DOHH2 (cell line): Measurements from ENCODE around the gene MIEN1.

Experiments used
- H3F3A ChIP-seq: fragments of 200-600 bp; sonication (generic), shearing (Covaris generic); 2 replicates; pipeline ENCODE4 v1.6.0; 2016; ENCODE audit warnings: antibody characterized with exemption, mild to moderate bottlenecking; ENCODE audit not compliant: control insufficient read depth, insufficient read depth
- H3K27ac ChIP-seq: fragments of 200-600 bp; sonication (generic); 2 replicates; pipeline ENCODE4 v1.5.1; 2014; ENCODE audit warnings: low read depth, mild to moderate bottlenecking, low read length, moderate library complexity
- H3K27me3 ChIP-seq: fragments of 200-600 bp; sonication (generic); 2 replicates; pipeline ENCODE4 v1.6.1; 2014; ENCODE audit warnings: mild to moderate bottlenecking, low read length, mixed read lengths; ENCODE audit not compliant: control insufficient read depth
- H3K36me3 ChIP-seq: fragments of 200-600 bp; sonication (generic); 2 replicates; pipeline ENCODE4 v1.6.1; 2014; ENCODE audit warnings: mild to moderate bottlenecking, low read length, moderate library complexity, mixed read lengths; ENCODE audit not compliant: control insufficient read depth
- H3K4me1 ChIP-seq: fragments of 200-600 bp; sonication (generic); 2 replicates; pipeline ENCODE4 v1.6.1; 2014; ENCODE audit warnings: mild to moderate bottlenecking, low read length, mixed read lengths; ENCODE audit not compliant: control insufficient read depth
- H3K4me2 ChIP-seq: fragments of 200-600 bp; sonication (generic); 2 replicates; pipeline ENCODE4 v1.6.0; 2014; ENCODE audit warnings: mild to moderate bottlenecking, low read length, moderate library complexity
- H3K4me3 ChIP-seq: fragments of 200-600 bp; sonication (generic); 2 replicates; pipeline ENCODE4 v1.5.1; 2014; ENCODE audit warnings: mild to moderate bottlenecking, low read length, mixed read lengths
- H3K79me2 ChIP-seq: fragments of 200-600 bp; sonication (generic); 2 replicates; pipeline ENCODE4 v1.6.1; 2014; ENCODE audit warnings: mild to moderate bottlenecking, low read length, mixed read lengths; ENCODE audit not compliant: control insufficient read depth
- H3K9me2 ChIP-seq: fragments of 200-600 bp; sonication (generic); replicated peaks from 2 replicates; pipeline ENCODE4 v1.6.1; 2014; ENCODE audit warnings: mild to moderate bottlenecking, low read length, mixed read lengths; ENCODE audit not compliant: control insufficient read depth
- H3K9me3 ChIP-seq: fragments of 200-600 bp; sonication (generic); 2 replicates; pipeline ENCODE4 v1.6.1; 2014; ENCODE audit warnings: antibody characterized with exemption, low read length, mixed read lengths; ENCODE audit not compliant: control insufficient read depth, insufficient read depth
- H4K20me1 ChIP-seq: fragments of 200-600 bp; sonication (generic); 2 replicates; pipeline ENCODE4 v1.6.0; 2014; ENCODE audit warnings: low read depth, mild to moderate bottlenecking, antibody characterized with exemption, low read length, moderate library complexity; ENCODE audit not compliant: control insufficient read depth, insufficient read depth
- EZH2phosphoT487 ChIP-seq: fragments of 200-600 bp; sonication (generic); IDR thresholded peaks from 2 replicates; pipeline ENCODE4 v1.6.1; 2017; ENCODE audit warnings: borderline replicate concordance, mild to moderate bottlenecking, antibody characterized with exemption, low read length, moderate library complexity, mixed read lengths
- TF ChIP-seq, protein P1 (sequence below): fragments of 200-600 bp; sonication (generic); IDR thresholded peaks from one replicate; pipeline ENCODE4 v1.5.1; 2014; ENCODE audit warnings: antibody characterized with exemption, mild to moderate bottlenecking, low read depth, low read length; ENCODE audit not compliant: poor library complexity, severe bottlenecking

The MIEN1 gene

DNA sequence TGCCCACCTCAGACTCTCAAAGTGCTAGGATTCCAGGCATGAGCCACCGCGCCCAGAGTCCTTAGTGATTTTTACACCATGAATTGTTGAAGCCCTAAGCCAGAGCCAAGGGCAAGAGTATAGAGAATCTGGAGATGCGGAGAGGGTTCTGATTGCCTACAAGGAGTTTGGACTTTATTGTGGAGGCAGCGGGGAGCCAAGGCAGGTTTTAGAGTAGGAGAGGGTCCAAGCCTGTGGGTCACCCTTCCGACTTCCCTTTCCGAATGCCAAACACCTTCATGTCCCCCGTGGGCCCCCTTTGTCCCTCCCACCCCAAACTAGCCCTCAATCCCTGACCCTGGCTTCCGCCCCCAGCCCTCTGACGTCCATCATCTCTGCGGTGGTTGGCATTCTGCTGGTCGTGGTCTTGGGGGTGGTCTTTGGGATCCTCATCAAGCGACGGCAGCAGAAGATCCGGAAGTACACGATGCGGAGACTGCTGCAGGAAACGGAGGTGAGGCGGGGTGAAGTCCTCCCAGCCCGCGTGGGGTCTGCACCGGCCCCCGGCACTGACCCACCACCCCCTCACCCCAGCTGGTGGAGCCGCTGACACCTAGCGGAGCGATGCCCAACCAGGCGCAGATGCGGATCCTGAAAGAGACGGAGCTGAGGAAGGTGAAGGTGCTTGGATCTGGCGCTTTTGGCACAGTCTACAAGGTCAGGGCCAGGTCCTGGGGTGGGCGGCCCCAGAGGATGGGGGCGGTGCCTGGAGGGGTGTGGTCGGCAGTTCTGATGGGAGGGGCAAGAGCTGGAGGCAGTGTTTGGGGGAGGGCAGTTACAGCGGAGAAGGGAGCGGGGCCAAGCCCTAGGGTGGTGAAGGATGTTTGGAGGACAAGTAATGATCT is 7.1 kb downstream of the MIEN1 start:
- Histone ChIP-seq H3K4me3 (no peak overlapping the region), H3K79me2 (no peaks in the 10 kb centered on the region), H3K9me2 (no peaks in the 10 kb centered on the region), H4K20me1 (no peaks in the 10 kb centered on the region), H3K9me3 (no peaks in the 10 kb centered on the region), H3K27ac (no peak overlapping the region), H3K4me2 (no peak overlapping the region), H3K27me3 (no peaks in the 10 kb centered on the region), H3K36me3 (peaks cover 7% of the 10 kb centered on the region), H3K4me1 (no peaks in the 10 kb centered on the region), H3F3A (no peaks in the 10 kb centered on the region)
- TF ChIP-seq, protein P1, sequence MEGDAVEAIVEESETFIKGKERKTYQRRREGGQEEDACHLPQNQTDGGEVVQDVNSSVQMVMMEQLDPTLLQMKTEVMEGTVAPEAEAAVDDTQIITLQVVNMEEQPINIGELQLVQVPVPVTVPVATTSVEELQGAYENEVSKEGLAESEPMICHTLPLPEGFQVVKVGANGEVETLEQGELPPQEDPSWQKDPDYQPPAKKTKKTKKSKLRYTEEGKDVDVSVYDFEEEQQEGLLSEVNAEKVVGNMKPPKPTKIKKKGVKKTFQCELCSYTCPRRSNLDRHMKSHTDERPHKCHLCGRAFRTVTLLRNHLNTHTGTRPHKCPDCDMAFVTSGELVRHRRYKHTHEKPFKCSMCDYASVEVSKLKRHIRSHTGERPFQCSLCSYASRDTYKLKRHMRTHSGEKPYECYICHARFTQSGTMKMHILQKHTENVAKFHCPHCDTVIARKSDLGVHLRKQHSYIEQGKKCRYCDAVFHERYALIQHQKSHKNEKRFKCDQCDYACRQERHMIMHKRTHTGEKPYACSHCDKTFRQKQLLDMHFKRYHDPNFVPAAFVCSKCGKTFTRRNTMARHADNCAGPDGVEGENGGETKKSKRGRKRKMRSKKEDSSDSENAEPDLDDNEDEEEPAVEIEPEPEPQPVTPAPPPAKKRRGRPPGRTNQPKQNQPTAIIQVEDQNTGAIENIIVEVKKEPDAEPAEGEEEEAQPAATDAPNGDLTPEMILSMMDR, result no peak

DNA sequence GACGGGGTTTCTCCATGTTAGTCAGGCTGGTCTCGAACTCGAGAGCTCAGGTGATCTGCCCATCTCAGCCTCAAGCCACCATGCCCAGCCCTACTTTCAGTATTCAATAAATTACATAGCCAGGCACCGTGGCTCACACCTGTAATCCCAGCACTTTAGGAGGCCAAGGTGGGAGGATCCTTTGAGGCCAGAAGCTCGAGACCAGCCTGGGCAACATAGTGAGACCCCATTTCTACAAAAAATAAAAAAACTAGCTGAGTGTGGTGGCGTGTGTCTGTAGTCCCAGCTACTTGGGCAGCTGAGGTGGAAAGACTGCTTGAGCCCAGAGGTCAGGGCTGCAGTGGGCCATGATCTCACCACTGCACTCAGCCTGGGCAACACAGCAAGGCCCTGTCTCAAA is 8.2 kb downstream of the MIEN1 start:
- Histone ChIP-seq H4K20me1 (no peaks in the 10 kb centered on the region), H3K9me2 (no peaks in the 10 kb centered on the region), H3K4me2 (no peak overlapping the region), H3K36me3 (no peaks in the 10 kb centered on the region), H3K9me3 (no peaks in the 10 kb centered on the region), H3K4me1 (no peaks in the 10 kb centered on the region), H3K4me3 (no peak overlapping the region), H3F3A (no peaks in the 10 kb centered on the region), H3K79me2 (no peaks in the 10 kb centered on the region), H3K27me3 (no peaks in the 10 kb centered on the region), H3K27ac (no peak overlapping the region)
- no peak for TF ChIP-seq EZH2phosphoT487
- TF ChIP-seq, protein P1, result no peak

DNA sequence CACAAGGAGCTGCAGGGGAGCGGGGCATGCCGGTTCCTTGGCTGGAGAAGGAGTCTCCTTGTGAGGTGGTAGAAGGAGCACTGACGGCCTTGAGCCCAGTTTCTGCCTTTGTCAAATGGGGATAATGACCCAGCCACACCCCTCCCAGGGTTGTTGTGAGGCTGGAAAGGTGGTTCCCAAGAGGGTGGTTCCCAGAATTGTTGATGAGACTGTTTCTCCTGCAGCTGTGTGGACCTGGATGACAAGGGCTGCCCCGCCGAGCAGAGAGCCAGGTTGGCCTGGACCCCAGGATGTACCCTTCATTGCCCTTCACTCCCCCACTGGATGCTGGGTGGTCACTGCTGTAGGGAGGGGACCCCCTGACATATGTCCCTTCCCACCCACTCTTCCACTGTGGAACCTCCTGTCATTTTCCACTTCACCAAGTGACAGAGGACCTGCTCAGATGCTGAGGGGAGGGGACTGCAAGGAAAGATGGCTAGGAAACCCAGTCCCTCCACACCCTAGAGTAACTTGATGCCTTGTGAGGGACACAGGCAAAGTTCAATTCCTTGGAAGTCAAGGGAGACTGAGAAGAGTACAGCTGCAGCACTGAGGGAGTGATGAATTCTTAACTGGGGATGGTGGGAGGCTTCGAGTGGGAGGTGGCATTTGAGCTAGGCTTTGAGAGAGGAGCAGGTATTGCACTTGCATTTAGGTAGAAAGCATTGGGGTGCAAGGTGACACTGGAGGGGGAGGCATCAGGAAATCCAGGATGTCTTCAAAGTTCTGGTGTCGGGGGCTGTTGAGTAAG is 10.6 kb downstream of the MIEN1 start:
- Histone ChIP-seq H3F3A (no peaks in the 10 kb centered on the region), H3K27me3 (no peaks in the 10 kb centered on the region), H3K27ac (no peak overlapping the region), H4K20me1 (no peaks in the 10 kb centered on the region), H3K9me3 (no peaks in the 10 kb centered on the region), H3K4me2 (no peak overlapping the region), H3K79me2 (no peaks in the 10 kb centered on the region), H3K36me3 (no peaks in the 10 kb centered on the region), H3K9me2 (no peaks in the 10 kb centered on the region), H3K4me1 (no peaks in the 10 kb centered on the region), H3K4me3 (no peak overlapping the region)
- TF ChIP-seq, protein P1, result no peak
